Fibroblast of the aortic adventitia (primary cell): ENCODE data around the gene IL22RA2. TPM values are rescaled to one million over a fixed set of nuclear protein-coding genes. Genes with fewer than 3 reads are reported as not detected.
"Not testable (repeated sequence)": the region's sequence is repeated elsewhere in the genome, so short reads cannot be mapped to it uniquely, and the experiment has no call there.

ENCODE experiments used
- DNase-seq: peaks from one replicate; pipeline ENCODE4 v3.0.0-alpha.2; 2010; ENCODE audit warnings: low read depth
- H3K4me3 ChIP-seq: 2 replicates; pipeline ENCODE4 v1.5.1; 2011; ENCODE audit warnings: low read depth, mild to moderate bottlenecking, control low read depth, low read length, moderate library complexity
- total RNA-seq: library from RNA; depleted of rRNA; stranded (reverse); fragments of >200 nt; gene quantifications from 2 replicates; pipeline ENCODE4 v1.2.3, GENCODE V29; 2012; ENCODE audit warnings: low replicate concordance
- TF ChIP-seq, protein P1 (sequence below): IDR thresholded peaks from 2 replicates; pipeline ENCODE4 v1.5.1; 2011; ENCODE audit warnings: mild to moderate bottlenecking, low read length, control low read depth, inconsistent platforms; ENCODE audit not compliant: insufficient read depth

IL22RA2 gene
- total RNA-seq, 1 donor = not detected

- DNase-seq = peak; percentile 72
- H3K4me3 ChIP-seq = no peak overlapping the region
- TF ChIP-seq, protein P1, sequence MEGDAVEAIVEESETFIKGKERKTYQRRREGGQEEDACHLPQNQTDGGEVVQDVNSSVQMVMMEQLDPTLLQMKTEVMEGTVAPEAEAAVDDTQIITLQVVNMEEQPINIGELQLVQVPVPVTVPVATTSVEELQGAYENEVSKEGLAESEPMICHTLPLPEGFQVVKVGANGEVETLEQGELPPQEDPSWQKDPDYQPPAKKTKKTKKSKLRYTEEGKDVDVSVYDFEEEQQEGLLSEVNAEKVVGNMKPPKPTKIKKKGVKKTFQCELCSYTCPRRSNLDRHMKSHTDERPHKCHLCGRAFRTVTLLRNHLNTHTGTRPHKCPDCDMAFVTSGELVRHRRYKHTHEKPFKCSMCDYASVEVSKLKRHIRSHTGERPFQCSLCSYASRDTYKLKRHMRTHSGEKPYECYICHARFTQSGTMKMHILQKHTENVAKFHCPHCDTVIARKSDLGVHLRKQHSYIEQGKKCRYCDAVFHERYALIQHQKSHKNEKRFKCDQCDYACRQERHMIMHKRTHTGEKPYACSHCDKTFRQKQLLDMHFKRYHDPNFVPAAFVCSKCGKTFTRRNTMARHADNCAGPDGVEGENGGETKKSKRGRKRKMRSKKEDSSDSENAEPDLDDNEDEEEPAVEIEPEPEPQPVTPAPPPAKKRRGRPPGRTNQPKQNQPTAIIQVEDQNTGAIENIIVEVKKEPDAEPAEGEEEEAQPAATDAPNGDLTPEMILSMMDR = no peak
Observed at GRCh38 chr6:137210903-137211302, 37.5 kb upstream of the IL22RA2 start.

- TF ChIP-seq, protein P1 = no peak
- no peak for DNase-seq
- no peak overlapping the region for H3K4me3 ChIP-seq
Observed at GRCh38 chr6:137208279-137208678, 34.8 kb upstream of the IL22RA2 start.

GRCh38 chr6:137207457-137207856, 34.0 kb upstream of the IL22RA2 start:
- H3K4me3 ChIP-seq, DNase-seq: not testable (repeated sequence)

DNA sequence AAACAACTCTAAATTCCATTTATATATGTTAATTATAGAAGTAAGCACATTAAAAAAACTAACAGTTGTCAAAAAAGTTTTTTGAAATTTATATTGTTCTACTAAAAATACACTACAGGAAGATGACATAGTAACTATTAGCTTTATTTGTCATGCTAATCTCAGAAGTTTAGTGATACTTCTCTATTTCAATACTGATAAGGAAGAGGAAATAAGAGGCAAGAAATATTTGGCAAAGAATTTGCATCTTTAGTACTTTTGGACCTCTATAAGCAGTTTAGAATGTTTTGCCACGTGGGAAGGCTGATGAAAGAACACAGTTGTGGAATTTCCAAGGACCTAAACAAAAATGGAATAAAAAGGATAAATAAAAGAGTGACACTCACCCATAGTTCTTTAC, 33.1 kb upstream of the IL22RA2 start:
- no peak overlapping the region for H3K4me3 ChIP-seq
- TF ChIP-seq, protein P1 = no peak
- peak; percentile 41 for DNase-seq

DNA sequence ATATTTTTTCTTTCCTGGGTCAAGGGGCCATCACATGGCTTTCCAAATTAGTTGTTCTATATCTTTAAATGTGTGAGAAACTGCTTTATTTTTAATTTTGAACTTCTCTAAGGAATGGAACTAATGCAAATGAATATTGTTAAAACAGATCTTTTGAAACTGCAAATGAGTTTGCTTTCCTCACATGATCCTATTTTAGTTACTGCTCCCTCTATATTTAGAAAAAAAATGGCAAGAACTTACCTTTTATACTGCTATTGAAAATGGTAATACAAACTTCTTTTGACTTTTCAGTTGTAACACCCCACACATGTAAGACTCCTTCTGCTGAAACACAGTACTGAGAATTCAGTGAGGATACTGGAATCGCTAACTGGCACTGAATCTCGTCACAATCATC, 29.8 kb upstream of the IL22RA2 start:
- no peak overlapping the region for H3K4me3 ChIP-seq
- TF ChIP-seq, protein P1 = no peak
- no peak for DNase-seq

DNA sequence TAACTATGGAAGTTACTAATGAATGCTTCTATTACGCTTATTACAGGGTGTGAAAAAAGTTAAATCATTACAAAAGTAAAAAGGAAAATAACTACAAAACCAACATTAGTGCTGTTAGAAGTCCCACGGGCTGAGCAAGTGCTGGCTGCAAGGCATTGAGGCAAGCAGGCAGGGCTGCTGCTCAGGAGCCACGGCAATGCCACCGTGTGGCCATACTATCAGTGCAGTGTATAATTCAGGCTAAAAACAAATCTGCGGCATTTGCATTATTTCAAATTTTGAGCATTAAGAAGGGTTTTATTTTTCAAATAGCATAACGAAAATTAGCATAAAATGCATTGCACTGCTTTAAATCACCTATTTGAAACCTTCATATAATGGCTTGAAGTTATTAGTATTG, 28.6 kb upstream of the IL22RA2 start:
- no peak for DNase-seq
- TF ChIP-seq, protein P1 = peak; percentile 14
- H3K4me3 ChIP-seq = no peak overlapping the region

- no peak for DNase-seq
- no peak overlapping the region for H3K4me3 ChIP-seq
- TF ChIP-seq, protein P1 = no peak
Observed at GRCh38 chr6:137201006-137201405, 27.6 kb upstream of the IL22RA2 start.
